HepG2 (cell line): Measurements from ENCODE around the gene ZNF763. TPM values are rescaled to one million over a fixed set of nuclear protein-coding genes. Genes with fewer than 3 reads are reported as not detected.

Experiments
- BORCS8-MEF2B ChIP-seq: sonication (generic); formaldehyde crosslinking; IDR thresholded peaks from 2 replicates; pipeline ENCODE4 v1.8.0; 2022; ENCODE audit warnings: mild to moderate bottlenecking, missing genetic modification reagents
- HMG20B ChIP-seq: conservative IDR thresholded peaks from 2 replicates; pipeline ENCODE4 v1.6.1; 2016; ENCODE audit warnings: missing genetic modification reagents, missing compliant biosample characterization
- KAT2B ChIP-seq: fragments of 150-350 bp; IDR thresholded peaks from 2 replicates; pipeline ENCODE4 v1.6.1; 2014; ENCODE audit warnings: low read depth, low read length, borderline replicate concordance
- KDM1A ChIP-seq: IDR thresholded peaks from 2 replicates; pipeline ENCODE4 v1.6.1; 2016; ENCODE audit warnings: missing compliant biosample characterization
- KDM4B ChIP-seq: sonication (generic); formaldehyde crosslinking; IDR thresholded peaks from 2 replicates; pipeline ENCODE4 v1.4.0; 2020; ENCODE audit warnings: missing genetic modification reagents
- KDM5B ChIP-seq: sonication (generic); formaldehyde crosslinking; IDR thresholded peaks from 2 replicates; pipeline ENCODE4 v1.4.0; 2020; ENCODE audit warnings: missing genetic modification reagents, mild to moderate bottlenecking, borderline replicate concordance
- MAFG ChIP-seq: sonication (generic); formaldehyde crosslinking; IDR thresholded peaks from 2 replicates; pipeline ENCODE4 v1.5.1; 2020; ENCODE audit warnings: mild to moderate bottlenecking, missing genetic modification reagents
- SMAD3 ChIP-seq: sonication (generic); formaldehyde crosslinking; IDR thresholded peaks from 2 replicates; pipeline ENCODE4 v1.4.0; 2020; ENCODE audit warnings: missing genetic modification reagents
- THYN1 ChIP-seq: sonication (generic); formaldehyde crosslinking; IDR thresholded peaks from 2 replicates; pipeline ENCODE4 v1.8.1; 2023; ENCODE audit warnings: low read depth, mild to moderate bottlenecking, moderate library complexity, missing genetic modification reagents, borderline replicate concordance
- XBP1 ChIP-seq: sonication (generic); formaldehyde crosslinking; IDR thresholded peaks from 2 replicates; pipeline ENCODE4 v1.5.0; 2020; ENCODE audit warnings: missing genetic modification reagents
- ZBTB21 ChIP-seq: sonication (generic); formaldehyde crosslinking; IDR thresholded peaks from 2 replicates; pipeline ENCODE4 v1.4.0; 2020; ENCODE audit warnings: missing genetic modification reagents
- ZC3H13 ChIP-seq: sonication (generic); formaldehyde crosslinking; IDR thresholded peaks from 2 replicates; pipeline ENCODE4 v1.8.1; 2023; ENCODE audit warnings: mild to moderate bottlenecking, missing genetic modification reagents, moderate library complexity
- ZNF225 ChIP-seq: sonication (generic); formaldehyde crosslinking; IDR thresholded peaks from 2 replicates; pipeline ENCODE4 v1.4.0; 2020; ENCODE audit warnings: mild to moderate bottlenecking, missing genetic modification reagents
- ZNF253 ChIP-seq: sonication (generic); formaldehyde crosslinking; IDR thresholded peaks from 2 replicates; pipeline ENCODE4 v1.8.0; 2022; ENCODE audit warnings: mild to moderate bottlenecking, missing genetic modification reagents, borderline replicate concordance
- ZNF264 ChIP-seq: sonication (generic); formaldehyde crosslinking; IDR thresholded peaks from 2 replicates; pipeline ENCODE4 v1.4.0; 2020; ENCODE audit warnings: missing genetic modification reagents
- ZNF549 ChIP-seq: sonication (generic); formaldehyde crosslinking; IDR thresholded peaks from 2 replicates; pipeline ENCODE4 v1.5.0; 2020; ENCODE audit warnings: missing genetic modification reagents
- polyA plus RNA-seq, 8 experiments: library from polyadenylated mRNA; depleted of rRNA in 3 of 8; stranded (reverse) in 7 of 8; unstranded in 1 of 8; fragments of >200 nt; fragmentation: Illumina TruSeq in 4 of 8; extraction: Trizol in 4 of 8; gene quantifications; 2 replicates each; pipeline versions ENCODE4 v1.2.1 to v1.2.3, GENCODE V29; 2011 to 2016; ENCODE audit warnings: low read depth in 4 of 8, missing spikeins in 1 of 8, mixed read lengths in 1 of 8; ENCODE audit not compliant: insufficient read depth in 1 of 8
- total RNA-seq, 5 experiments: library from RNA; depleted of rRNA; stranded (reverse); fragments of >200 nt; fragmentation: Illumina TruSeq; extraction: Trizol; gene quantifications; 2 replicates each; pipeline ENCODE4 v1.2.3, GENCODE V29; 2016; ENCODE audit warnings: low read depth in 1 of 5
- TF ChIP-seq, protein P1 (sequence below): sonication (generic); formaldehyde crosslinking; IDR thresholded peaks from 2 replicates; pipeline ENCODE4 v1.4.0; 2020; ENCODE audit warnings: missing genetic modification reagents, mild to moderate bottlenecking, borderline replicate concordance
- TF ChIP-seq, protein P2 (sequence below): sonication (generic); formaldehyde crosslinking; IDR thresholded peaks from 2 replicates; pipeline ENCODE4 v1.4.0; 2020; ENCODE audit warnings: mild to moderate bottlenecking, low read depth, missing genetic modification reagents

ZNF763 gene
- total and polyA plus RNA-seq, 2 of the 13 experiments (the other 11 are each of a cell fraction or from before 2014, with no cell fraction given): 0.08 to 0.42 TPM

DNA sequence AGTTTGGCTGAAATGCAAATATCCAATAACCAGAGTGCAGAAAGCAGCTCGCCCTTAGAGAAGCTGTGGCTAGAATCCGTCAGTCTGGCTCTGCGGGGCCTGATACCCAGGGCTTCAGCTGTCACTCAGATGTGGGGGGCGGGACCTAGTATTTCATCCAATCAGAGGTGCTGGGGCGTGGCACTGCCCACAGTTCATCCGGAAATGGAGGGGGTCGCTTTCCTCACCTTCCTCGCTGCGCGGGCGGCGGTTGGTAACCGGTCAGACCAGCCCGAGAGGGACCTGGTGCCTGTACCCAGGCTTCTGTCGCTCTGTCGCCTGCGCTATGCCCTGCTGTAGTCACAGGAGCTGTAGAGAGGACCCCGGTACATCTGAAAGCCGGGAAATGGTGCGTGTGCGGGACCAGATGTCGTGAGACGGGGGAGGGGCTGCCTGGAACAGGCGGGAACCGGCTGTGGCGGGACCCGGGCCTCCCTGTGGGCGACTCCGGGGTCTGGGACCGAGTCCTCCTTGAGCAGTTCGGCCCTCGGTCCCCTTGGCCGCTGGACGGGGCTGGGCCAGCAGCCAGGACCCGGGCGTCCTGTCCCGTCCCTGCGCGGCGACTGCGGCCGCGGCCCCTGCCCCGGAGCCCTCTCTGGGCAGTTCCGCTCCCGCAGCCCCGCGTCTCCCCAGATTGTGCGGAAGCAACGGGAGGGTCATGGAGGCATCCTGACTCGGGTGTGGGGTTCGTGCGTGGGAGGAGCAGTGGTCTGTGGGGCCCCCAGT, 39.8 kb upstream of the ZNF763 start, which contains the start of gene ZNF700 (continued):
- TF ChIP-seq, protein P1, sequence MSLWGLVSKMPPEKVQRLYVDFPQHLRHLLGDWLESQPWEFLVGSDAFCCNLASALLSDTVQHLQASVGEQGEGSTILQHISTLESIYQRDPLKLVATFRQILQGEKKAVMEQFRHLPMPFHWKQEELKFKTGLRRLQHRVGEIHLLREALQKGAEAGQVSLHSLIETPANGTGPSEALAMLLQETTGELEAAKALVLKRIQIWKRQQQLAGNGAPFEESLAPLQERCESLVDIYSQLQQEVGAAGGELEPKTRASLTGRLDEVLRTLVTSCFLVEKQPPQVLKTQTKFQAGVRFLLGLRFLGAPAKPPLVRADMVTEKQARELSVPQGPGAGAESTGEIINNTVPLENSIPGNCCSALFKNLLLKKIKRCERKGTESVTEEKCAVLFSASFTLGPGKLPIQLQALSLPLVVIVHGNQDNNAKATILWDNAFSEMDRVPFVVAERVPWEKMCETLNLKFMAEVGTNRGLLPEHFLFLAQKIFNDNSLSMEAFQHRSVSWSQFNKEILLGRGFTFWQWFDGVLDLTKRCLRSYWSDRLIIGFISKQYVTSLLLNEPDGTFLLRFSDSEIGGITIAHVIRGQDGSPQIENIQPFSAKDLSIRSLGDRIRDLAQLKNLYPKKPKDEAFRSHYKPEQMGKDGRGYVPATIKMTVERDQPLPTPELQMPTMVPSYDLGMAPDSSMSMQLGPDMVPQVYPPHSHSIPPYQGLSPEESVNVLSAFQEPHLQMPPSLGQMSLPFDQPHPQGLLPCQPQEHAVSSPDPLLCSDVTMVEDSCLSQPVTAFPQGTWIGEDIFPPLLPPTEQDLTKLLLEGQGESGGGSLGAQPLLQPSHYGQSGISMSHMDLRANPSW (CRISPR knock-in tag): peak; percentile 42; the same call in 1 of the 2 replicates
- TF ChIP-seq ZNF253 (CRISPR knock-in tag) (peak; percentile 79; the same call in 1 of the 2 replicates), KAT2B (no peak), ZNF264 (no peak), ZNF225 (CRISPR knock-in tag) (no peak), SMAD3 (CRISPR knock-in tag) (no peak), XBP1 (CRISPR knock-in tag) (no peak), KDM5B (CRISPR knock-in tag) (peak; percentile 94), KDM1A (CRISPR knock-in tag) (no peak), ZBTB21 (no peak), THYN1 (no peak), KDM4B (CRISPR knock-in tag) (no peak), ZNF549 (CRISPR knock-in tag) (no peak), BORCS8-MEF2B (CRISPR knock-in tag) (peak; percentile 83), ZC3H13 (CRISPR knock-in tag) (peak; percentile 65; the same call in 1 of the 2 replicates), HMG20B (CRISPR knock-in tag) (no peak), MAFG (no peak)
- TF ChIP-seq, protein P2, sequence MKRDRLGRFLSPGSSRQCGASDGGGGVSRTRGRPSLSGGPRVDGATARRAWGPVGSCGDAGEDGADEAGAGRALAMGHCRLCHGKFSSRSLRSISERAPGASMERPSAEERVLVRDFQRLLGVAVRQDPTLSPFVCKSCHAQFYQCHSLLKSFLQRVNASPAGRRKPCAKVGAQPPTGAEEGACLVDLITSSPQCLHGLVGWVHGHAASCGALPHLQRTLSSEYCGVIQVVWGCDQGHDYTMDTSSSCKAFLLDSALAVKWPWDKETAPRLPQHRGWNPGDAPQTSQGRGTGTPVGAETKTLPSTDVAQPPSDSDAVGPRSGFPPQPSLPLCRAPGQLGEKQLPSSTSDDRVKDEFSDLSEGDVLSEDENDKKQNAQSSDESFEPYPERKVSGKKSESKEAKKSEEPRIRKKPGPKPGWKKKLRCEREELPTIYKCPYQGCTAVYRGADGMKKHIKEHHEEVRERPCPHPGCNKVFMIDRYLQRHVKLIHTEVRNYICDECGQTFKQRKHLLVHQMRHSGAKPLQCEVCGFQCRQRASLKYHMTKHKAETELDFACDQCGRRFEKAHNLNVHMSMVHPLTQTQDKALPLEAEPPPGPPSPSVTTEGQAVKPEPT (CRISPR knock-in tag): 0 out of 2 replicates have a peak, but pooled peaks have one; percentile 72
